ENCODE measurements around the gene PCDHA3.
"Not testable (repeated sequence)": the region's sequence is repeated elsewhere in the genome, so short reads cannot be mapped to it uniquely, and the experiment has no call there.

PCDHA3 gene

GRCh38 chr5:140840978-140841962 lies 40.4 kb downstream of the PCDHA3 start, which contains the start of gene PCDHA8:
Gene PCDHA8 (plus strand): TSS chr5:140841187. CDS start chr5:140841322, 135 bp downstream.
- peak; percentile 25 for TF ChIP-seq CTCF (conservative IDR thresholded peaks at IDR 0.05; ENCODE audit: low read length)
- H3K4me3 ChIP-seq (ENCODE audit: low read length), result no peak within 1 kb of the TSS; the same call in 1 of the 2 replicates
- no peak for DNase-seq (ENCODE audit: low read depth)

- DNase-seq (ENCODE audit: low read depth), result no peak
- no peak for TF ChIP-seq CTCF (conservative IDR thresholded peaks at IDR 0.05; ENCODE audit: low read length)
- no peak overlapping the region for H3K4me3 ChIP-seq (ENCODE audit: low read length)
Observed at GRCh38 chr5:140842798-140843733, 42.2 kb downstream of the PCDHA3 start.

- not testable (repeated sequence) for DNase-seq (ENCODE audit: low read depth); H3K4me3 ChIP-seq (ENCODE audit: low read length)
Observed at GRCh38 chr5:140848139-140849102, 47.6 kb downstream of the PCDHA3 start, which contains the start of gene PCDHA9. Gene PCDHA9 (plus strand): TSS chr5:140848382. CDS start chr5:140848496, 114 bp downstream.

- DNase-seq (ENCODE audit: low read depth); H3K4me3 ChIP-seq (ENCODE audit: low read length): not testable (repeated sequence)
Observed at GRCh38 chr5:140849831-140850634, 49.2 kb downstream of the PCDHA3 start.
